Suppressor macrophage treated with lipopolysaccharide for 1 hour (primary cell): ENCODE results near the gene CD151.

ENCODE experiments used
- DNase-seq, 3 donors: peaks; one replicate each; pipeline ENCODE4 v3.0.0-alpha.2; 2020 to 2022

The CD151 gene

DNA sequence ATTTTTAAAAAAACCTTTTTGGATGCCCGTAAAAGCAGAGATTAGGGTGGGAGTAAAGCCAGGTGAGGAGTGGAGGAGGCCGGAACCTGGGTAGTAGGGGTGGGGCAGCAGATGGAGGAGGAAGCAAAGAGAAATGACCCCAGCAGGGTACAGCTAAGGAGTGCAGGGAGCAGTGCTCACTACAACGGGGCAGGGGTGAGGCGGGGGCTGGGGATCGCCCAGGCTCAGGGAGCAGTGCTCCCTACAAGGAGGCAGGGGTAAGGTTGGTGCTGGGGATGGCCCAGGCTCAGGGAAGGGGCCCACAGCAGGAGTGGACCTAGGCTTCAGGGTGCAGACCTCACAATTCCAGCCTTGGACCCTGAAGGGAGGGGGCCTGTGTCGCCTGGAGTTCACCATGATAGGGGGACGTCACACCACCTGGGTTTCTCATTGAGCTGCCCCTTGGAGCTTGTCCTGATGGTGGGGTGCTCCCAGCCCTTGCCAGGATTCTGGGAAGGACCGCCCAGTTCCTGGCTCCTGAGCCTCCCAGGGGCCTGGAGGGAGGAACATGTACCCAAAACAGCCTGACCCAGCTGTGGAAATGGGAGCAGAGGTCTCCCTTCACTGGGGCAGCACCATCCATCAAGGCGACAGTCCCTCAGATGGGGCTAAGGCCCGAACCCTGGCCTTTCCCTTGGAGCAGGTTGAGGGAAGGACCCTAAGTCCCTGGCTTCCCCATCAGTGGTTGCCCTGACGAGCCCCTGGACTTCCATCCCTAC lies 16.9 kb upstream of the CD151 start:
- no peak for DNase-seq

DNA sequence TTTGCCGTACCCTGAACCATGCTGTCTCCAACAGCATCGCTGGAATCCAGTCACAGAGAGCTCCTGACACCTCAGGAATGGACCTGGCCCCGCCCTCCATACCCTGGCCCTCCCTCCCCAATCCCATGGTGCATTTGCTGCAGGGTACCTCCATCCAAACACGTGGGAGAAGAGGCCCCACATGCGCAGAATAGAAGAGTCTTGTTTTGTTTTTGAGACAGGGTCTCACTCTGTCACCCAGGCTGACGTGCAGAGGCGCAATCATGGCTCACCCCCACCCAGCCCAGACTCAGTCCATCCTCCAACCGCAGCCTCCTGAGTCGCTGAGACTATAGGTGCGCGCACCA lies 16.3 kb upstream of the CD151 start:
- DNase-seq = no peak

- peak in 1 of 3 donors; percentile 24 for DNase-seq
These were observed 14.2 kb upstream of the CD151 start, which contains the start of gene PNPLA2 for GRCh38 chr11:818396-819128. Gene PNPLA2, plus strand, starts transcription at chr11:818914. Its CDS starts 805 bp downstream, at chr11:819719.

DNA sequence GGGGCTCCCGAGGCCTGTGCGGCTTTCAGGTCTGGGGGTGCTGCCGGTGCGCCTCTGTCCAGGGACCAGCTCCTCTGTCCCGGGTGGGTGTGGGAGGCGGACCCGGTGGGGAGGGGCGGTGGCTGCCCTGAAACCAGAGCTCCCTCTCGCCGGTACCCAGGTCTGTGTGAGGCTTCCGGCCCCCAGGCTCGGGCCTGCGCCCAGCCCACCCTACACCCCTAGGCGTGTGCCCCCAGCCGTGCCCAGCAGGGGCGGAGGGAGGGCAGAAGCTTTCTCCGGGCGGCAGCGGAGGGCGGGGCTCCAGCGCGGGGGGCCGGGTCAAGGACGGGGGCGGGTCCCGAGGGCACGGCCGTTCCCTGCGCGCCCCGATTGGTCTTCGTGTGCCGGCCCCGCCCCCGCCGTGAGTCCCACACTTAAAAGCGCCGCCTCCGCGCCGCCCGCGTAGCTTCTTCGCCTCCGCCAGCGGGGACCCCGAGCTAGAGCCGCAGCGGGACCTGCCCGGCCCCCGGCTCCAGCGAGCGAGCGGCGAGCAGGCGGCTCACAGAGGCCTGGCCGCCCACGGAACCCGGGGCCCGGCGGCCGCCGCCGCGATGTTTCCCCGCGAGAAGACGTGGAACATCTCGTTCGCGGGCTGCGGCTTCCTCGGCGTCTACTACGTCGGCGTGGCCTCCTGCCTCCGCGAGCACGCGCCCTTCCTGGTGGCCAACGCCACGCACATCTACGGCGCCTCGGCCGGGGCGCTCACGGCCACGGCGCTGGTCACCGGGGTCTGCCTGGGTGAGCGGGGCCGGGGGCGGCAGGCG lies 13.4 kb upstream of the CD151 start:
- peak; percentile 92 to 99 (median 97) for DNase-seq

DNA sequence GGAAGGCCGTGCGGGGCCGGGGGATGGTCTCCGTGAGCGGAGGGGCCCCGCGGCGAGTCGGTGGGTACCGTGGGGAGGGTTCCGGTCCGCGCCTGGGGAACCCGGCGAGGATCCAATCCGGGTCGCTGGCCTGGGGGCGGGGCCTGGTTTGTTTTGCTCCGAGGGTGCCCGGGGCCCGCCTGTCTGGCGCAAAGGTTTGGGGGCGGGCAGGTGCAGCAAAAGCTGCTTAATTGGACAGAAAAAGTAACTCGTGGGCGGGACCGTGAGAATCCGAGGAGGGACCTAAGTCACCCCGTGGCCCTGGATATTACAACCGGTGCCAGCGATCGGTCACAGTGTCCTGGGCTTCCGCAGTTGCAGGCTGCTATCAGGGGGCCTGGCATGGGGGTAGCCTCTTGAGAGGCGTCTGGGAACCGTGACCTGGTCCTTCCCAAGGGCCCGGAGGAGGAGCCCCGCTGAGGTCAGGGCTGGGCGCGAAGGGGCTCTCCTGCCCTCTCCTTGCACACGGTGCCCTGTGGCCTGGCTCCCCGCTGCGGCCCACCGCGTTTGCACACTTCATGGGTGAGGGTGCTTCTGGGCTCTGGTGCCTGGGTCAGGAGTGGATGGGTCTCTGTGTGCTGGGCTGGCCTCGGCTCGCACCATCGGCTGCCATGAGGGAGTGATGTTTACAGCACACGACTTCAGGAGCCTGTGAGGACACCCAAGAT lies 12.7 kb upstream of the CD151 start:
- peak; percentile 64 to 84 (median 68) for DNase-seq

- peak; percentile 89 to 91 (median 89) for DNase-seq
These were observed 11.9 kb upstream of the CD151 start for GRCh38 chr11:820655-821511.

DNA sequence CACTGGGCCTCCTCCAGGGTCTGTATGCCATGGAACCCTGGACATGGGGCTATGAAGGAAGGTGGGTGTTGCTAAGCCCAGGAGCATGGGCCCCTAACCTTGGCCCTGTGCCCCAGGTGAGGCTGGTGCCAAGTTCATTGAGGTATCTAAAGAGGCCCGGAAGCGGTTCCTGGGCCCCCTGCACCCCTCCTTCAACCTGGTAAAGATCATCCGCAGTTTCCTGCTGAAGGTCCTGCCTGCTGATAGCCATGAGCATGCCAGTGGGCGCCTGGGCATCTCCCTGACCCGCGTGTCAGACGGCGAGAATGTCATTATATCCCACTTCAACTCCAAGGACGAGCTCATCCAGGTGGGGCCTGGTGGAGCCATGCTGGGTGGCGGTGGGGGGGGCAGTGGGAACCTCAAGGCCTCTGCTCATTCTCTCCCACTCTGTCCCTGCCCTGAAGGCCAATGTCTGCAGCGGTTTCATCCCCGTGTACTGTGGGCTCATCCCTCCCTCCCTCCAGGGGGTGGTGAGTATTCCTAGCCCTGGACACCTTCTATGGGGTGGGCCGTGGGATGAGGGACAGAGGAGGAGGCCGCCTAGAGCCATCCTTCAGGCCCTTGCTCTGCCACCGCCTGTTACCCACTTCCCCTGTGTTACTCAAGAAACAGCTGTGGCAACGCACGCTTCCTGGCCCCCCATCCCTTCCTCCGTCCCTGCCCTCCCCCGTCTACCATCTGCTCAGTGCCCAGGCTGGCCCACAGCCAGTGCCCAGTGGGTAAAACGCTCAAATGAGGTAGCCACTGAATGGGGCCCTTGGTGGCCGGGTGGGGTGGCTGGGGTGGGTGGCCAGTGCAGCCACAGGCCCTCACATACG lies 11.0 kb upstream of the CD151 start:
- peak in 2 of 3 donors; percentile 43 to 62 for DNase-seq

- no peak for DNase-seq
These were observed 9.1 kb upstream of the CD151 start for GRCh38 chr11:823441-824291.

- DNase-seq = no peak
These were observed 8.4 kb upstream of the CD151 start for GRCh38 chr11:824292-824880.

- no peak for DNase-seq
These were observed 7.8 kb upstream of the CD151 start for GRCh38 chr11:824942-825341.

- DNase-seq = no peak
These were observed 7.2 kb upstream of the CD151 start for GRCh38 chr11:825366-826226.

DNA sequence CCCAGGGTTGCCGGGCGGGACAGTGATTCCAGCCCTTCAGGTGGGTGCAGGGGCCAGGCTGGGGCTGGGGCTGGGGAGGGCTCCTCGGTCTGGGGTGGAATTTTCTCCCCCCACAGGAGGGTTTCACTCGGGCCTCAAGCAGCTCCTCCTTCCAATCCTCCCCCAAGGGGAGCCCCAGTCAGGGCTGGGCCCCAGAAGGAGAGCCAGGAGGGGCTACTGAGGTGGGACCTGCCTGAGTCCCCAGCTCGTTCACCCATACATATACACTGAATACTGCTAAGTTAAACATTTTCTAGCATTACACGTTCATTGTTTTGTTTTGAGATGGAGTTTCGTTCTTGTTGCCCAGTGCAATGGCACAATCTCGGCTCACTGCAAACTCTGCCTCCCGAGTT lies 6.5 kb upstream of the CD151 start:
- DNase-seq = no peak

DNA sequence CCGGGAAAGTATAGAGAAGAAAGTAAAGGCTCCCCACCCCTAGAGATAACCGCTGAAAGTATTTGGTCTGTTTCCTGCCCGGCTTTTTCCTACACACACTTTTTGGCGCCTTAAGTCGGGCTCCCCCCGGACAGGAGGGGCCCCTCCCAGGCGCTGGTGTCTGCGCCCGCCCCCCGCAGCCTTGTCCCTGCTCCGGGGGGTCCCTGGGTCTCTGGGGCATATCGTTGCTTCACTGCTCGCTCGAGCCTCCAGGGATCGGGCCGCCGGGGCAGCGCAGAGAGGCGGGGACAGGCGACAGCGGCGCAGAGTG lies 6.0 kb upstream of the CD151 start:
- DNase-seq = peak in 1 of 3 donors; percentile 30

DNA sequence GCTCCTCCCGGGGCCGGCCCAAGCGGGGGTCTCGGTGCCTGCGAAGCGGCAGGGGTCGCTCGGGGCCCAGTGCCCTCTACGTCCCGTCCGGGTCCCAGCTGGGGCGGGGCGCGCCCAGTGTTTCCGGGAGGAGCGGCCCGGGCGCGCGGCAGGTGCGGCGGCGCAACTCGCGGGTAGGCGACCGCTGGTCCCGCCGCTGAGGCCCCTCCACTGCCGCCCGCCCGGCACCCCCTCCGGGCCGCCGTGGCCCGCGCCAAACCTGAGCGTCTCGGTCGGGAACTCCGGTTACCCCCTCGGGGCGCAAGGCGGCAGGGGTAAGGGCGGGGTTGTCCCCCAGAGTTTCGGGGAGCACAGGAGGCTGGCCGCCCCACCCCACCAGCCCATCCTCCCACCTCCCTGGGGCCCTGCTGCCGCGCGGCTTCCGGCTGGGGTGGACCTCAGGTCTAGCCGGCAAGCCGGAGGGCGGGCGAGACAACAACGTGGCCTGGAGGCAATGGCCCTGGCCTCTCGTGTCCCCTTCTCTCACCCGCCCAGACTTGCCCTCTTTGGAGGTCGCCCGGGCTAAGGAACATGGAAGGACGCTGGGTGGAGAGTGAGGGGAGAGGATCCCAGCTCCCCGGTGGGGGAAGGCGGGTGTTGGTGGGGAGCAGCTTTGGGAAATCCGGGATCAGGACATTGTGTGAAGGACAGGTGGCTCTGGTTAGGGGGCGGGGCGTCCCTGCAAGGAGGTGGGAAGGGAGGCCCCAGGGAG lies 5.4 kb upstream of the CD151 start:
- DNase-seq = peak in 1 of 3 donors; percentile 34

GRCh38 chr11:827897-828192 lies 4.9 kb upstream of the CD151 start, which contains the start of gene CRACR2B:
Gene CRACR2B, plus strand, starts transcription at chr11:827919. Its CDS starts 689 bp downstream, at chr11:828608.
- DNase-seq = peak in 1 of 3 donors; percentile 31

DNA sequence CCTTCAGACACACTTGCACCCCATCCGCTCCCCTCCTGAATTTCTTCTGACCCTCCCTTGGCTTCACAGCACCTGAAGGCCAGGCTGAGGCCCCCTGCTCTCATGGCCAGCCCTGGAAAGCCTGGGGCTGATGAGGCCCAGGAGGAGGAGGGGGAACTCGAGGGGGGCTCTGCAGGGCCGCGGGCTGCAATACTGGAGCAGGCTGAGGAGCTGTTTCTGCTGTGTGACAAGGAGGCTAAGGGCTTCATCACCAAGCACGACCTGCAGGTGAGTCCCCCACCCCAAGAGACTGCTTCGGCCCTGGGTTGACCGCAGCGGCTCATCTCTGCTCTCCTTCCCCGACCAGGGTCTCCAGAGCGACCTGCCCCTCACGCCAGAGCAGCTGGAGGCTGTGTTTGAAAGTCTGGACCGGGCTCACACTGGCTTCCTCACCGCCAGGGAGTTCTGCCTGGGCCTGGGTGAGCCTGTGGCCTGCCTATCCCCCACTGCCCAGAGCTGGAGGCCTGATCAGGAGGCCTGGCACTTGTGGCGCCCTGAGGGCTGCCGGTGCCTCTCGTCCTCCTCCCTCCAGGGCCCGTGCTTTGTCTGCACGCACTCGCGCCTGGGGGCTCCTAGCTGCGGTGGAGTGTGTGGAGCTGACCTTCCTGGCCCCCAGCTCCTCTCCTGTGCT lies 4.1 kb upstream of the CD151 start:
- no peak for DNase-seq

DNA sequence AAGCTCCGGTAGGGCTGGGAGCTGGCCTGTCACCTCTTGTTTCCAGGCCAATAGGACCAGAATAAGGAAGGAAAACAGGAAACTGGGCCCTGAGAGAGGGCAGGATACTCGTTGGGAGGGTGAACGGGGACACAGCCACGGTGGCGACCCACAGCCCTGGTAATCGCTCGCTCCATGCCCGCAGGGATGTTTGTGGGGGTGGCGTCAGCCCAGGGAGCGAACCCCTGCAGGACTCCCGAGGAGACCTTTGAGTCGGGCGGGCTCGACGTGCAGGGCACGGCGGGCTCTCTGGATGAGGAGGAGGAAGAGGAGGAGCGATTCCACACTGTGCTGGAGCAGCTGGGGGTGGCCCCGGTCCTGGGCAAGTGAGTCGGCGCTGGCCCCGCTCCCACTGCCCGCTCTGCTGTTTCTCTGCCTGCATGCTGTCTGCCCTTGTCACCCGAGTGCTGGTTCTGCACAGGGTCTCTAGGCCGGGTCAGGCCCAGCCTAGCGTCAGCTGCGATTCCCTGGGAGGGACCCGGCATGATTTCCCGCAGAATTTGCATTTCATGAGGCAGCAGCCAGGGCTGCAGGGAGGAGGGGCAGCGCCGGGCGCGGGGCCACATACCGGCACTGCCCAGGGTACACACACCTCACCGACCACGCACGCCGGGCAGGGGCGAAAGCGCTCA lies 3.4 kb upstream of the CD151 start:
- peak in 2 of 3 donors; percentile 35 to 66 for DNase-seq
